HFF-Myc (cell line): ENCODE data around the gene GDPD3.
"Not testable (repeated sequence)": the region's sequence is repeated elsewhere in the genome, so short reads cannot be mapped to it uniquely, and the experiment has no call there.

Experiments
- DNase-seq: peaks from one replicate; pipeline ENCODE4 v3.0.0-alpha.2; 2011; ENCODE audit warnings: low read depth; ENCODE audit errors: extremely low read depth
- H3K4me3 ChIP-seq: replicated peaks from 2 replicates; pipeline ENCODE4 v1.5.1; 2011; ENCODE audit warnings: low read depth, mild to moderate bottlenecking, control low read depth, low read length
- TF ChIP-seq, protein P1 (sequence below): IDR thresholded peaks from 2 replicates; pipeline ENCODE4 v1.5.1; 2012; ENCODE audit warnings: mild to moderate bottlenecking, low read depth, low read length, control low read depth; ENCODE audit errors: missing control alignments

The GDPD3 gene

DNA sequence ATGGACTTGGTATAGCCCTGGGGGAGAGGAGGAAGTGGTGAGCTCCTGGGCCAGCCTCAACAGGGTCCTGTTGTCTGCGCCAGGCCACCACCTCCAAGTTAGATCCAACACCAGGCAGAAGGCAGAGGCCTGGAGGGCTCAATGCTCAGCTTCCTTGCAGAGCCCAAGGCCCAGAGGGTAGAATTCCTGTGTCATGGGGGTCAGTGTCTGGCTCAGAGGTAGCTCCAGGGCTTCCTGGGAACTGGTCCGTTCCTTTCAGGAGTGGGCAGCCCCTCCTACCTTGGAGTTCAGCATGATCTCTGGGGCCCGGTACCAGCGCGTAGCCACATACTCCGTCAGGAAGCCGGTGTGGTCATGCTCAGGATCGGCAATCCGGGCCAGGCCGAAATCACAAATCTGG, 4.4 kb upstream of the GDPD3 start:
- no peak overlapping the region for H3K4me3 ChIP-seq
- TF ChIP-seq, protein P1, sequence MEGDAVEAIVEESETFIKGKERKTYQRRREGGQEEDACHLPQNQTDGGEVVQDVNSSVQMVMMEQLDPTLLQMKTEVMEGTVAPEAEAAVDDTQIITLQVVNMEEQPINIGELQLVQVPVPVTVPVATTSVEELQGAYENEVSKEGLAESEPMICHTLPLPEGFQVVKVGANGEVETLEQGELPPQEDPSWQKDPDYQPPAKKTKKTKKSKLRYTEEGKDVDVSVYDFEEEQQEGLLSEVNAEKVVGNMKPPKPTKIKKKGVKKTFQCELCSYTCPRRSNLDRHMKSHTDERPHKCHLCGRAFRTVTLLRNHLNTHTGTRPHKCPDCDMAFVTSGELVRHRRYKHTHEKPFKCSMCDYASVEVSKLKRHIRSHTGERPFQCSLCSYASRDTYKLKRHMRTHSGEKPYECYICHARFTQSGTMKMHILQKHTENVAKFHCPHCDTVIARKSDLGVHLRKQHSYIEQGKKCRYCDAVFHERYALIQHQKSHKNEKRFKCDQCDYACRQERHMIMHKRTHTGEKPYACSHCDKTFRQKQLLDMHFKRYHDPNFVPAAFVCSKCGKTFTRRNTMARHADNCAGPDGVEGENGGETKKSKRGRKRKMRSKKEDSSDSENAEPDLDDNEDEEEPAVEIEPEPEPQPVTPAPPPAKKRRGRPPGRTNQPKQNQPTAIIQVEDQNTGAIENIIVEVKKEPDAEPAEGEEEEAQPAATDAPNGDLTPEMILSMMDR, result no peak
- no peak for DNase-seq

DNA sequence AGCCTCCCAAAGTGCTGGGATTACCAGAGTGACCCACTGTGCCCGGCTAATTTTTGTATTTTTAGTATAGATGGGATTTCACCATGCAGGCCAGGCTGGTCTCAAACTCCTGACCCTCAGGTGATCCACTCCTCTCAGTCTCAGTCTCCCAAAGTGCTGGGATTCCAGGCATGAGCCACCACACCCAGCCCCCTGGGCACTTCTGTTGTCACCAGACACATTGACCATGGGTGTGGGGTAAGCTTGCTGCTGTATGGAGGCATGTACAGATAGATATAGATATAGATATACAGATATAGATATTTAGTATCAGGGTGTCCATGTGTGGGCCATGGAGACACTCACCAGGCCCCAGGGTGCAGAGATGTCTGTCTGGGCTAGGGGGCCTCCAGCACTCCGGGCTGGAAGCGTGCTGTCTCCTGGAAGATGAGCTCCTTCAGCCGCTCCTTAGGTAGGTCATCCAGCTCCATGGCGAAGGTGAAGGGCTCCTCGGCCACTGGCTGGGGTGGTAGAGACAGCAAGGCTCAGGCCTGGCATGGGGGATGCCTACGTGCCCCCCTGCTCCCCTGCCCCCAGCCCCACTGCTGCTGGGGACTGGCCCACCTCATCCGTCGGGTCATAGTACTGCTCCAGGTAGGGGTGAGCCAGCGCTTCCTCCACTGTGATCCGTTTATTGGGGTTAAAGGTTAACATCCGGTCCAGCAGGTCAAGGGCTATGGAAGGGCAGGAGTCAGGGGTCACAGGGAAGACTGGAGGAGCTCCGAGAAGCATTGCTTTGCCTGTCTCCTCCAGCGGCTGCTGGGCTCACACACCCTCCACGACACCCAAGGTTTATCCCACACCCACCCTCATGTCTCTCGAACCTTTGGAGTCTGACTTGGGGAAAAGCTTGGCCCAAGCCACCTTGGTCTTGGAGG, 3.2 kb upstream of the GDPD3 start:
- DNase-seq, result no peak
- no peak overlapping the region for H3K4me3 ChIP-seq
- TF ChIP-seq, protein P1, result no peak

GRCh38 chr16:30115238-30115637, 1.9 kb upstream of the GDPD3 start:
- TF ChIP-seq, protein P1, result no peak
- DNase-seq, result no peak
- no peak overlapping the region for H3K4me3 ChIP-seq

GRCh38 chr16:30114833-30115232, 1.5 kb upstream of the GDPD3 start:
- DNase-seq, H3K4me3 ChIP-seq: not testable (repeated sequence)

DNA sequence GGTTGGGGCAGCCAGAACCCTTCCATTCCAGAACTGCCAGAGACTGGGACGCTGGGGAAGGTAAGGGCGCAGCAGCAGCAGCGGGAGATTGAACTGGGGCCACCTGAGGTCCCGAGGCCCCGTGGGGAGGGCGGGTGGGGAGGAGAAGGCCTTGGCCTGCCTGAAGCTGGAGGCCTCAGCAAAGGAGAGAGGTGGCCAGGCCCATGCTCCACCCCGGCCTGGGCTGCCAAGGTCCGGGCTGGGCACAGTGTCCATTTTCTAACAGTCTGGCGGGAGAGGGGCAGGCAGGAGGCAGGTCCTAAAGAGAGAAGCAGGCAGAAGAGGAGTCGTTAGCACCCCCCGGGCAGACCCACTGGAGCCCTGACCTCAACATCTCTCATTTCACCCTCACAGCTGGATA, 1.1 kb upstream of the GDPD3 start:
- no peak for DNase-seq
- TF ChIP-seq, protein P1, result no peak

DNA sequence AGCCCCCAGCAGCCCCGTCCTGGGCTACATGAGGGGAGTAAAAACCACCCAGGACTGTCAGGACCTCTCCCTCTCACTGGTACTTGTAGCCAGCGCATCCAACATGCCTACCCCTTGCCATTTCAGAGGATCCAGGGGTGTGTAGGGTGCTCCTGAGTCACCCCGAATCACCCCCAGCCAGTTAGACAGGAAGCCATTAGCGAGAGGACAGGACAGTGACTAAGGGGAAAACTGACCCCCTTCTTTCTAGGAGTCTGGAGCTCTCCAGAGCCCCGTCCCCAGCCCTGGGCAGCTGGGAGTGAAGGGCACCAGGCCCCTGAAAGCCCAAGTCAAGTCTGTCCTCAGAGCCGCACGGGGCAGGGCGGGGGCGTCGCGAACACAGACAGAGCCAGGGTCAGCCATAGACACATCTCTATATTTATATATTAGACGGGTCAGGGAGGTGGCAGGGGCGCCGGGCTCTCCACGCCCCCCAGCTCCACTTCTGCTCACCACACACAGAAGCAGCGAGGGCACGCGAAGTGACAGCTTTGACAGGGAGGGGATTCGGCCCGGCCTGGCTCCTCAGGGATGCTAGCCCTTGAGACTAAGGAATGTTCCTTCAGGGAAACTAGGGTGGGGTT, 485 bp upstream of the GDPD3 start:
- TF ChIP-seq, protein P1, result no peak
- H3K4me3 ChIP-seq, result no peak overlapping the region
- no peak for DNase-seq

More for the DNA sequence above, 1.1 kb upstream of the GDPD3 start:
- H3K4me3 ChIP-seq, result no peak overlapping the region
